GM13976 (cell line): Measurements from ENCODE around the gene FGF4.

ENCODE experiments used
- DNase-seq: peaks from one replicate; pipeline ENCODE4 v3.0.0; 2012; ENCODE audit warnings: low spot score
- in situ Hi-C: fragments of 300-500 bp; cut with MboI; formaldehyde crosslinking; loops from one replicate; pipeline ENCODE4 v1.12.0; 2022; ENCODE audit warnings: low sequenced_read_pairs, mixed read lengths, inconsistent platforms; ENCODE audit not compliant: unreplicated experiment
- TF ChIP-seq, protein P1 (sequence below): IDR thresholded peaks from 2 replicates; pipeline ENCODE4 v1.5.1; 2012; ENCODE audit warnings: borderline replicate concordance, mild to moderate bottlenecking; ENCODE audit not compliant: insufficient read depth; ENCODE audit errors: extremely low read depth, missing control alignments, control extremely low read depth

The FGF4 gene

DNA sequence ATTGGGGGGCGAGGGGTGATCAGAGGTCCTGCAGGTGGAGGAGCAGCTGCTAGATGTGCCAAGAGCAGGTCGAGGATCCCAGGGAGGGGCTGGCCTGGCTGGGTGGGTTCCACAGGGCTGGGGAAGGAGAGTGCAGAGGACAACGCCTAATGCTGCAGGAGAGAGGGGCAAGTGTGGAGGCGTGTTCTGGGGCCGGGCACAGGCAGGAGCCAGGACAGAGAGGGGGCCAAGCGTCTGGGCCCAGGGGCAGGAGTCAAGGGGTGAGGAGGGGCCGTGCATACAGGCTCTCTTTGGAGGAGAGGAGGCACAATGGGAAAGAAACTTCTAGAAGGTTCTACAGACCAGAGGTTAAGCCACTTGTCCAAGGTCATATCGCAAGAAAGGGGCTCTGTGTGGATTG lies 44.6 kb downstream of the FGF4 start:
- DNase-seq: no peak
- in situ Hi-C loops: no loop called here
- TF ChIP-seq, protein P1, sequence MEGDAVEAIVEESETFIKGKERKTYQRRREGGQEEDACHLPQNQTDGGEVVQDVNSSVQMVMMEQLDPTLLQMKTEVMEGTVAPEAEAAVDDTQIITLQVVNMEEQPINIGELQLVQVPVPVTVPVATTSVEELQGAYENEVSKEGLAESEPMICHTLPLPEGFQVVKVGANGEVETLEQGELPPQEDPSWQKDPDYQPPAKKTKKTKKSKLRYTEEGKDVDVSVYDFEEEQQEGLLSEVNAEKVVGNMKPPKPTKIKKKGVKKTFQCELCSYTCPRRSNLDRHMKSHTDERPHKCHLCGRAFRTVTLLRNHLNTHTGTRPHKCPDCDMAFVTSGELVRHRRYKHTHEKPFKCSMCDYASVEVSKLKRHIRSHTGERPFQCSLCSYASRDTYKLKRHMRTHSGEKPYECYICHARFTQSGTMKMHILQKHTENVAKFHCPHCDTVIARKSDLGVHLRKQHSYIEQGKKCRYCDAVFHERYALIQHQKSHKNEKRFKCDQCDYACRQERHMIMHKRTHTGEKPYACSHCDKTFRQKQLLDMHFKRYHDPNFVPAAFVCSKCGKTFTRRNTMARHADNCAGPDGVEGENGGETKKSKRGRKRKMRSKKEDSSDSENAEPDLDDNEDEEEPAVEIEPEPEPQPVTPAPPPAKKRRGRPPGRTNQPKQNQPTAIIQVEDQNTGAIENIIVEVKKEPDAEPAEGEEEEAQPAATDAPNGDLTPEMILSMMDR: no peak

DNA sequence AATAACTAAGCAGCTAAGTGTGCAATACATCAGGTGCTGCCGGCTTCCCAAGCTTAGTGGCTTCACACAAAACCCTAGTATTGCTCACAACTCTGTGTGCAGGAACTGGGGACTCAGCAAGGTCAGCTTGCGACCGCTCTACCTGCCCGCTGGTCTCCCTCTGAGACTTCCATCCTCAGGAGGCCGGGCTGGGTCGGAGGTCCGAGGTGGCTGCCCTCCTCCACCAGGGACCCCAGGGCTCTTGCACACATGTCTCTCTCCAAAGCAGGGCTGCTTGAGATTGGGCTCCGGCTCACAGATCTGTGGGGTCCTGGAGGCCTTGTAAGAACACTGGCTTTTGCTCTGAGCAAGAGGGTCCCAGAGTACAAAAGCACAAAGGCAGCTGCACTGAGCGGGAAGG lies 45.9 kb downstream of the FGF4 start:
- TF ChIP-seq, protein P1: no peak
- in situ Hi-C loops: no loop called here
- DNase-seq: no peak

- TF ChIP-seq, protein P1: no peak
- no peak for DNase-seq
- in situ Hi-C loops: no loop called here
Observed at GRCh38 chr11:69727266-69727665, 47.9 kb downstream of the FGF4 start.

GRCh38 chr11:69726481-69726880 lies 48.7 kb downstream of the FGF4 start:
- DNase-seq: no peak
- in situ Hi-C loops: no loop called here
- TF ChIP-seq, protein P1: no peak

DNA sequence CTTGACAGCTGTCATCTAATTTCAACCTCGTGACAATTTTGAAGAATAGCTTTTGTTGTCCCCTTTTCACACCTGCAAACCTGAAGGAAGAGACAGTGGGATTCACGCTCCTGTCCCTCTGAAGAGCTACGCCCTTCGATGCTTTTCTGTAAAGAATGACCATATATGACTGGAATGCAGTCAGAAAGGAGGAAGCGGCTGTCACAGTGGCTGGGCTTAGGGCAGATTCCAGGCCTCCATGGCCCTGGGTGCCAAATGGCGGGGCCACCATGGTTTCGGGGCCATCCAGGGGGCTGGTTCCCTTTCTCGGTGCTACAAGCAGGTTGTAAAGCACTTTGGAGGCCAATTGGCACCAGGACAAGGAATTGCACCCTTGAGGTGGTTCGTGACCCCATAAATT lies 49.1 kb downstream of the FGF4 start:
- in situ Hi-C loops: no loop called here
- no peak for DNase-seq
- TF ChIP-seq, protein P1: no peak

- TF ChIP-seq, protein P1: no peak
- in situ Hi-C loops: loop anchor here (25.0 kb wide), 1 partner anchor 166 kb away; no protein-coding TSS in a partner anchor
- DNase-seq: no peak
Observed at GRCh38 chr11:69721745-69722144, 53.4 kb downstream of the FGF4 start.

DNA sequence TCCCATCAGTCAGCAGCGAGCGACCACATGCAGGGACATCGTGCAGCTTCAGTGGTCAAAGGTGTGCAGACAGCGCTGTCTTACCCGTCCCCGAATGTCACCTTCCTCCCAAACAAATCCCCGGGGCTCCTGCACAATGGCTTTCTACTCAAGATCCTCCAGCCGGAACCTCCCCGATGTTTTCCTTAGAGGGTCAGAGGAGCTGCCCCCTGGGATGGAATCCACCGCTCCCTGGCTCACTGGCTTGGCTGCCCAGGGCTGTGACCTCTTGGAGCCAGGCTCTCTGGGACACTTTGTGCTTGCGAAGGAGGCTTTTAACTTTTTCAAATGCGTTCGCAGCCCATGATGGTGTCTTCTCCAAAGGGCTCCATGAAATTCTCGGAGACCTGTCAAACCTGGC lies 54.0 kb downstream of the FGF4 start:
- DNase-seq: no peak
- TF ChIP-seq, protein P1: no peak
- in situ Hi-C loops: loop anchor here (25.0 kb wide), 1 partner anchor 166 kb away; no protein-coding TSS in a partner anchor
